Panc1 (cell line): ENCODE results near the gene MIX23. TPM values are rescaled to one million over a fixed set of nuclear protein-coding genes. Genes with fewer than 3 reads are reported as not detected.
A peak's percentile ranks its signal among the peaks of the same experiment; 100 is the strongest.

Source experiments
- ATAC-seq: fragments of 200-7000 bp; cut with Tn5 transposase; 2 replicates; pipeline ENCODE4 v1.9.1; 2020; ENCODE audit warnings: mild to moderate bottlenecking, moderate library complexity
- BruUV-seq: library from RNA; stranded (reverse); fragments of 400-500 nt; replicated peaks from 2 replicates; lab custom pipeline; 2021; lab: Mats Ljungman, UMichigan
- CTCF ChIA-PET: fragments of 300-600 bp; sonication (Branson Sonifier 250); formaldehyde crosslinking; loops from one replicate; lab custom pipeline; 2022; ENCODE audit warnings: antibody characterized with exemption; lab: Charles Lee
- POLR2A ChIA-PET: fragments of 300-600 bp; sonication (Branson Sonifier 250); formaldehyde crosslinking; loops from one replicate; lab custom pipeline; 2022; ENCODE audit warnings: antibody characterized with exemption; lab: Charles Lee
- DNase-seq: peaks from one replicate; pipeline ENCODE4 v3.0.0-alpha.2; 2010; ENCODE audit warnings: low read depth, low spot score
- H3K27ac ChIP-seq: 2 replicates; pipeline ENCODE4 v1.5.1; 2011; ENCODE audit warnings: mild to moderate bottlenecking, low read length, inconsistent platforms
- H3K27me3 ChIP-seq: fragments of 200-500 bp; sonication (Bioruptor generic); 2 replicates; pipeline ENCODE4 v1.6.0; 2014; ENCODE audit warnings: low read length, inconsistent platforms; ENCODE audit not compliant: control insufficient read depth, insufficient read depth
- H3K36me3 ChIP-seq: fragments of 200-500 bp; sonication (Bioruptor generic); 2 replicates; pipeline ENCODE4 v1.5.1; 2014; ENCODE audit warnings: inconsistent platforms, mild to moderate bottlenecking, low read length, moderate library complexity; ENCODE audit not compliant: control insufficient read depth, insufficient read depth
- H3K4me1 ChIP-seq: 2 replicates; pipeline ENCODE4 v1.5.1; 2011; ENCODE audit warnings: inconsistent platforms, mild to moderate bottlenecking, low read length, moderate library complexity; ENCODE audit not compliant: control insufficient read depth, insufficient read depth
- H3K4me3 ChIP-seq, 2 experiments: 2 replicates each; pipeline ENCODE4 v1.5.1; 2011 to 2012; ENCODE audit warnings: low read depth in 2 of 2, low read length in 2 of 2, mild to moderate bottlenecking in 2 of 2, inconsistent platforms in 1 of 2, moderate library complexity in 1 of 2
- H3K9me3 ChIP-seq: fragments of 200-500 bp; sonication (Bioruptor generic); 2 replicates; pipeline ENCODE4 v1.5.1; 2014; ENCODE audit warnings: low read depth, mild to moderate bottlenecking, inconsistent platforms, low read length, moderate library complexity; ENCODE audit not compliant: control insufficient read depth, insufficient read depth
- CTCF ChIP-seq: fragments of 450-650 bp; IDR thresholded peaks from 2 replicates; pipeline ENCODE4 v1.5.1; 2017; ENCODE audit warnings: mild to moderate bottlenecking
- POLR2AphosphoS5 ChIP-seq: IDR thresholded peaks from 2 replicates; pipeline ENCODE4 v1.6.1; 2012; ENCODE audit warnings: mild to moderate bottlenecking, low read depth, low read length, moderate library complexity
- REST ChIP-seq, 2 experiments: IDR thresholded peaks; 2 replicates each; pipeline ENCODE4 v1.6.1; 2011 to 2012; ENCODE audit warnings: low read depth in 2 of 2, control low read depth in 1 of 2, low read length in 1 of 2, mild to moderate bottlenecking in 1 of 2, moderate library complexity in 1 of 2; ENCODE audit not compliant: insufficient read depth in 1 of 2
- SIN3A ChIP-seq: IDR thresholded peaks from 2 replicates; pipeline ENCODE4 v1.6.1; 2012; ENCODE audit warnings: low read depth, mild to moderate bottlenecking, low read length, moderate library complexity, borderline replicate concordance; ENCODE audit not compliant: insufficient read depth
- TCF7L2 ChIP-seq: IDR thresholded peaks from 2 replicates; pipeline ENCODE4 v1.6.1; 2011; ENCODE audit warnings: mild to moderate bottlenecking, low read depth, low read length, inconsistent platforms
- in situ Hi-C: cut with HindIII; loops from 2 replicates; pipeline ENCODE4 v1.10.0; 2016; ENCODE audit warnings: low sequenced_read_pairs, low pct_unique_long_range_greater_than_20kb
- intact Hi-C: fragments of 100-400 bp; cut with micrococcal nuclease; formaldehyde crosslinking; loops from one replicate; pipeline ENCODE4 v1.10.0; 2022; ENCODE audit not compliant: unreplicated experiment
- total RNA-seq: library from RNA; stranded (reverse); gene quantifications from one replicate; pipeline ENCODE4 v1.2.1, GENCODE V29; 2021; ENCODE audit not compliant: unreplicated experiment

Gene MIX23
- total RNA-seq, 1 experiment from 2014 or later = 61.7 TPM

DNA sequence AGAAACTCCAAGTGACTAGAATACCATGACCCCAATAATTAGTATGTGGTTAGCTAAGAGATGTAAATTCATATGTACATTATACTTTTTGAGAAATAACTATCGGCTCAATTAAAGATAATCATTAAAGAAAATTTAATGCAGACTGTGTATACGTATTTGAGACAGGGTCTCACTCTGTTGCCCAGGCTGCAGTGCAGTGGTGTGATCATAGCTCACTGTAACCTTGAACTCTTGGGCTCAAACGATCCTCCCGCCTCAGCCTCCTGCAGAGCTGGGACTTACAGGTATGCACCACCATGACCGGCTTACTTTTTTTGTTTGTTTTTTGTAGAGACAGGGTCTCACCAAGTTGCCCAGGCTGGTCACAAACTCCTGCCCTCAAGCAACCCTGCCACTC is 66.7 kb downstream of the MIX23 start:
- ChIA-PET POLR2A (no interaction called here), CTCF (no interaction called here)
- ATAC-seq = no peak
- TF ChIP-seq CTCF (no peak), POLR2AphosphoS5 (no peak), TCF7L2 (no peak), SIN3A (no peak), REST (IDR thresholded peaks at IDR 0.05; ENCODE audit: insufficient read depth in 1 of 2, low read depth in 2 of 2, low read length in 1 of 2) (no peak)
- DNase-seq = no peak
- in situ Hi-C loops = no loop called here
- BruUV-seq = no TSS peak
- H3K36me3 ChIP-seq = no peaks in the 10 kb centered on the region
- H3K9me3 ChIP-seq = peaks cover 3% of the 10 kb centered on the region; the same call in 1 of the 2 replicates
- no peaks in the 10 kb centered on the region for H3K4me1 ChIP-seq
- H3K4me3 ChIP-seq = no peak overlapping the region
- peaks cover 2% of the 10 kb centered on the region; the same call in 1 of the 2 replicates for H3K27me3 ChIP-seq
- no peak overlapping the region for H3K27ac ChIP-seq
- intact Hi-C loops = no loop called here

DNA sequence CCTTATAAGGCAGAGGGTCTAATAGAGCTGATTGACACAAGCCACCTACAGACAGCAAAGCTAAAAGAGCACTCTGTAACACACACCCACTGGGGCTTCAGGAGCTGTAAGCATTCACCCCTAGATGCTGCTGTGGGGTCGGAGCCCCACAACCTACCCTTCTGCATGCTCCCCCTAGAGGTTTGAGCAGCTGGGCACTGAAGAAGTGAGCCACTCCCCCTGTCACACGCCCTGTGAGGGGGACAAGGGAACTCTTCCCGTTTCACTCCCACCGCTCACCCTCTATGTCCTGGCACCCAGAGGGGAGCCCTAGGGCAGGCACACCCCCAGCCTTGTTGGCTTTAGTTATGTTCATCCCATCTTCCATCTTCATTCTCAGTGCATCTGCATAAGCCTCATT is 67.4 kb downstream of the MIX23 start:
- ATAC-seq (no peak), DNase-seq (no peak)
- Histone ChIP-seq H3K9me3 (peaks cover 3% of the 10 kb centered on the region; the same call in 1 of the 2 replicates), H3K4me3 (no peak overlapping the region), H3K27me3 (peaks cover 2% of the 10 kb centered on the region; the same call in 1 of the 2 replicates), H3K4me1 (no peaks in the 10 kb centered on the region), H3K36me3 (no peaks in the 10 kb centered on the region), H3K27ac (no peak overlapping the region)
- intact Hi-C loops = no loop called here
- no peak for TF ChIP-seq REST (IDR thresholded peaks at IDR 0.05; ENCODE audit: insufficient read depth in 1 of 2, low read depth in 2 of 2, low read length in 1 of 2)
- TF ChIP-seq CTCF = peak; percentile 3; the same call in 1 of the 2 replicates
- TF ChIP-seq TCF7L2 = no peak
- CTCF ChIA-PET = no interaction called here
- POLR2A ChIA-PET = no interaction called here
- in situ Hi-C loops = no loop called here
- BruUV-seq = no TSS peak
